GM15510 (cell line): ENCODE measurements around the gene RHOT2.

ENCODE experiments used
- POLR2A ChIP-seq: IDR thresholded peaks from 3 replicates; pipeline ENCODE4 v1.6.1; 2011; ENCODE audit warnings: borderline replicate concordance; ENCODE audit not compliant: insufficient read length; ENCODE audit errors: extremely low read depth

The RHOT2 gene

DNA sequence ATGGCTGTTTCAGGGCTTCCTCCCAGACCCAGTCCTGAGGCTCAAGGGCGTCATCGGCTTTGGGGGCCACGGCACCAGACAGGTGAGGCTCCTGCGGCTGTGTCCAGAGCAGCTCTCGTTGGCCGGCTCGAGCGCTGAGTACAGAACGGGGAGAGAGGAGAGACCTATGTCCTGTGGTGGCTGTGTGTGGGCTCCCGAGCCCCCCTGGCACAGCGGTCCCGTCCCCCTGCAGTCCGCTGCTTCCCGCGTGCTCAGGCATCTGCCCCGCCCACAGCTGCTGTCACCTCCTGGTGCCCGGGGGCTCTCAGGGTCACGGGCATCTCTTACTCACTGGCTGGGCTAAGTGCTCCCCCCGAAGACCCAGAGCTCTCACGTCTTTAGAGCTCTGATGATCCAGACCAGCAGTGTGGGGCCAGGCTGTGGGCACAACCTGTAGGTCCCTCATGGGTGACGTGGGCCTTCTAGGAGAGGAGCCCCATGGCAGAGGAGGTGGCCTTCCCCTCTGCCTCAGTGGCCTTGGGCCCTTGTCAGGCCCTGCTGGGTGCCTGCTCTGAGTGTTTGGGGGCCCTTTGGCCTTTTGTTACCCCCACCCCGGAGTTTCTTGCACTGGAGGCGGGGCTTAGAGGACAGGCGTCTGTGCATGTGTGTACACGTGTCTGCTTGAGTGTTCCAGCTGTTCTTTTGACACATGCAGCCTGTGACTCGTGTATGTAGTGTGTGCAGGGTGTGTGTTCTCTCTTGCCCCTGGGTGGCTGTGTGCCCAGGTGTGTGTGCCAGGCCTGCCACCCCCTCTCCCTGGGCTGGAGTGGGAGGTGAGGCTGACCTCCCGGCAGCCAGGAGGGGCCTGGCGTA, 15.3 kb upstream of the RHOT2 start:
- no peak for TF ChIP-seq POLR2A

DNA sequence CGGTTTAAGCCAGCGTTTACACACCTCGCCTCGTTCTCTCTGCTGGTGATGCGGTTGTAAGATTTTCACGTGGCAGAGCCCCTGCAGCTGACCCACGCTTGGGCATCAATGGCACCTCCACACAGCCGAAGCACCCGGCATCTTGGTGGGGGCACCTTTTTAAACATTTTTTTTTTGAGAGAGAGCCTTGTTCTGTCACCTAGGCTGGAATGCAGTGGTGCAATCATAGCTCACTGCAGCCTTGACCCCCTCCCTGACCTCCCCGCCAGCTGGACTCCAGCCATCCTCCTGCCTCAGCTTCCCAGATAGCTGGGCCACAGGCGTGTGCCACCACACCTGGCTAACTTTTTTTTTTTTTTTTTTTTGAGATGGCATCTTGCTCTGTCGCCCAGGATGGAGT, 13.9 kb upstream of the RHOT2 start:
- no peak for TF ChIP-seq POLR2A

DNA sequence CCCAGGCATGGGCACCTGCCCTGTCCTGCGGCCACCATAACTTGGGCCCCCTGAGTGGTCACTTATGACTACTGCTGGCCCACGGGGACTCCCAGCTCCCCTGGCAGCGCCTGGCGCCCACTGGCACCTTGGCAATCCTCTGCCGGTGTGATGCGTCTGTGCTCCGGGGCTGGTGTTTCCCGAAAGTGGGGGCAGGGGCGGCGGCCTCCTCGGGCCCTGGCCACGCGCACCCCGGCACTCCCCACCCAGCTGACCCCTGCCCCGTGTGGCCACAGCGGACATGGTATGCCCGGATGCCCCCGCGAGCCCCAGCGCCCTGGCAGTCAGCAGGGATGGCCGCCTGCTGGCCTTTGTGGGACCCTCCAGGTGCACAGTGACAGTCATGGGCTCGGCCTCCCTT, 10.4 kb upstream of the RHOT2 start:
- TF ChIP-seq POLR2A: no peak

GRCh38 chr16:658679-659571, 9.0 kb upstream of the RHOT2 start:
- no peak for TF ChIP-seq POLR2A

- no peak for TF ChIP-seq POLR2A
These were observed 8.3 kb upstream of the RHOT2 start for GRCh38 chr16:659618-660017.

GRCh38 chr16:660132-660458, 7.8 kb upstream of the RHOT2 start:
- TF ChIP-seq POLR2A: no peak

GRCh38 chr16:660459-661183, 7.3 kb upstream of the RHOT2 start:
- TF ChIP-seq POLR2A: peak; percentile 30

DNA sequence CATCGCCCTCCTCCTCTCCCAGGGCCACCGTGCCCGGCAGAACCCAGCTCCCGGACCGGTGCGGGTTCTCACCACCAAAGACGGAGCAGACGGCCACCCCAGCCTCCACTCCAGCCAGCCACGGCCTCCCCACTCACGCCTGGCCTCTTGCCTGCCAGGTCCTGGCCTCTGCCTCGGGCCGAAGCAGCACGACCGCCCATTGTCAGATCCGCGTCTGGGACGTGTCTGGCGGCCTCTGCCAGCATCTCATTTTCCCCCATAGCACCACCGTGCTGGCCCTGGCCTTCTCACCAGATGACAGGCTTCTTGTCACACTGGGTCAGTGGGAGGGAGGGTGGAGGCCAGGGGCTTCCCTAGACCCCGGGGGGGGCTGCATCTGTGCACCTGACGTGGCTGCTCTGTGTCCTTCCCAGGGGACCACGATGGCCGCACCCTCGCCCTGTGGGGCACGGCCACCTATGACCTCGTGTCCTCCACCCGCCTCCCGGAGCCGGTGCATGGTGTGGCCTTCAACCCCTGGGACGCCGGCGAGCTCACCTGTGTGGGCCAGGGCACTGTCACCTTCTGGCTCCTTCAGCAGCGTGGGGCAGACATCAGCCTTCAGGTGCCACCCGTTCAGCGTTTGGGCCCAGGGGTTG, 6.6 kb upstream of the RHOT2 start:
- no peak for TF ChIP-seq POLR2A

DNA sequence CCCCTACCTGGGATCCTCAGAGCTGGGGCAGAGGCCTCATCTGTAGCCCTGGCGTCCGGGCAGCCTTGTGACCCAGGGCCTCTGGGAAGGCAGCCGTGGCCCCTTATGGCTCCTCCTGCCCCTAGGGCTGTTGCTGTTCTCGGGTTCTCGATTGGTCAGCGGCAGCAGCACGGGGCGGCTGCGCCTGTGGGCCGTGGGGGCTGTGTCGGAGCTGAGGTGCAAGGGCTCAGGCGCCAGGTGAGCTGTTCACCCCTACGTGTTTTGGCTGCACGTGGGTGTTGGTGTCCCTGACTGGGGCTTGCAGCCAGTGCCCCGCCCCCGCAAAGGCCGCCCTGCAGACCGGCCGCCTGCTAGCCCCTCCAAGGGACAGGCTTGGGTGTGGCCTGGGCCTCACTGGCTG, 5.8 kb upstream of the RHOT2 start:
- TF ChIP-seq POLR2A: no peak

- TF ChIP-seq POLR2A: no peak
These were observed 5.3 kb upstream of the RHOT2 start for GRCh38 chr16:662597-662996.

- no peak for TF ChIP-seq POLR2A
These were observed 1.4 kb upstream of the RHOT2 start for GRCh38 chr16:666572-666971.

DNA sequence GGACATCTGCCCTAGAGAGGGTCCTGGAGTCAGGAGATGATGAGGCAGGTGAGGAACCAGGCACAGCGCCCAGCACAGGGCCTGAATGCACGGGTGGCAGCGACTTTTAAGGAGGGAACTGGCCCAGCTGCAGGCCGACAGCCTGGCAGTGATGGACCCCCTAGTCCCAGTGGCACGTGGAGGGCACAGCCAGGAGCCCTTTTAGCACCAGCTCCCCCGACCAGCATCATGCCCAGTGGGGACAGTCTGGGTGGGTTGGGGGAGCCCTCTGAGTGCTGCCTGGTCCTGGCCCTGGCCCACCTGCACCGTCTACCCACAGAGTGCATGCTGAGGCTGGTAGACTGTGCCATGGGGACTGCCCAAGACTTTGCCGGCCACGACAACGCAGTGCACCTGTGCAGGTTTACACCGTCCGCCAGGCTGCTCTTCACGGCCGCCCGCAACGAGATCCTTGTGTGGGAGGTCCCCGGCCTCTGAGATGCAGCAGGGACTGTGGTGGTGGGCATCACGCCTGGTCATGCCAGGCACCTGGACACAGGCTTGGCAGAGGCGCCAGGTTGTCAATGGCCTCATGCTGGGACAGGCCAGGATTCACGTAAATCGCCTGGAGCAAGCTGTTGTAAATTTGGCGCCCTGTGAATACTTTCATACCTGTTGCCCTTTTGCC, 686 bp upstream of the RHOT2 start:
- no peak for TF ChIP-seq POLR2A

DNA sequence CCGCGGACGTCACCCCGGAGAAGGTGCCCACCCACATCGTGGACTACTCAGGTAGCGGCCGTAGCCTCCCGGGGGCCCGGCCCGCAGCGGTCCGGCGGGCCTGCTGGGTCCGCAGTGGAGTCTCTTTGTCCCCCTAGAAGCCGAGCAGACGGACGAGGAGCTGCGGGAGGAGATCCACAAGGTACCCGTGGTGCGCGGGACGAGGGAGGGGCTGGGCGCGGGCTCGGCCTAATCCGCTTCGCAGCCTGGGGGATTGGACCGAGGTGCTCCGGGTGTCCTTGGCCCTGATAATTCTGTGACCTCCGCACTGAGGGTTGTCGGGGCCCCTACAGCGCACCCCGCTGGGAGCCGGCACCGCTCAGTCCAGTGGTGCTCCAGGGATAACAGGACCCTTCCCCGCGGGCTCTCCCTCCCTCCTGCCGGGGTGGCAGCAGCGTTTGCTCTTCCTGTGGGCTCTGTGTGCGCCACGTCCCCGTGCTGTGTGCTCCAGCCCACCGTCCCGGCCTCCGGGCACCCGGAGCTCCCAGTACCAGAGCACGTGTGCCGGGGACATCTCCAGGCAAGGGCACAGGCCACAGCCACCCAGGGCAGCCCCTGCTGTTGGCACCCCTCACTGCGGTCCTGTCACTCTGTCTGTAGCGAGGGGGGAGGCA, 713 bp downstream of the RHOT2 start:
- no peak for TF ChIP-seq POLR2A

DNA sequence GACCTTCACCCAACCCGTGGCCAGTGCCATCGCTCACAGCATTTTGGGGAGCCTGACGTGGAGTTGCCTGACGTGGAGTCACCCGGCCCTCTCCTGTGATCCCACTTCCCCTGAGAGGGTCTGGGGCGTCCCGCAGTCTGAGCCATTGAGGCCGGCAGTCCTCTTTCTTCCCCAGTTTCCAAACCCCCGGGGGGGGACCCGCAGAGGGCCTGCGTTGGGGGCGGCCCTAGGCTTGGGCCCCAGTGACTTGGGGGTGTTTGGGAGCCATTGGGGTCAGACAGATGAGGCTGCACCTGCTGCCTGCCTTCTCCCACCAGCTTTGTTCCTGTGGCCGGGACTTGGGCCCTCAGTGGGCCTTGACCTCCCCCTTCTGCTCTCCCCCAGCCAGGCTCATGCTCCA, 1.7 kb downstream of the RHOT2 start:
- TF ChIP-seq POLR2A: no peak

- TF ChIP-seq POLR2A: no peak
These were observed 2.8 kb downstream of the RHOT2 start for GRCh38 chr16:670485-671352.
